Retinal pigment epithelial cell (primary cell): Measurements from ENCODE around the gene TIMP1.

Experiments used
- DNase-seq: peaks from one replicate; pipeline ENCODE4 v3.0.0-alpha.2; 2010; ENCODE audit warnings: low read depth
- H3K4me3 ChIP-seq: 2 replicates; pipeline ENCODE4 v1.5.1; 2011; ENCODE audit warnings: mild to moderate bottlenecking, low read length, control low read depth, moderate library complexity
- CTCF ChIP-seq: conservative IDR thresholded peaks from 2 replicates; pipeline ENCODE4 v1.5.1; 2011; ENCODE audit warnings: low read depth, low read length, control low read depth, inconsistent platforms

The TIMP1 gene

DNA sequence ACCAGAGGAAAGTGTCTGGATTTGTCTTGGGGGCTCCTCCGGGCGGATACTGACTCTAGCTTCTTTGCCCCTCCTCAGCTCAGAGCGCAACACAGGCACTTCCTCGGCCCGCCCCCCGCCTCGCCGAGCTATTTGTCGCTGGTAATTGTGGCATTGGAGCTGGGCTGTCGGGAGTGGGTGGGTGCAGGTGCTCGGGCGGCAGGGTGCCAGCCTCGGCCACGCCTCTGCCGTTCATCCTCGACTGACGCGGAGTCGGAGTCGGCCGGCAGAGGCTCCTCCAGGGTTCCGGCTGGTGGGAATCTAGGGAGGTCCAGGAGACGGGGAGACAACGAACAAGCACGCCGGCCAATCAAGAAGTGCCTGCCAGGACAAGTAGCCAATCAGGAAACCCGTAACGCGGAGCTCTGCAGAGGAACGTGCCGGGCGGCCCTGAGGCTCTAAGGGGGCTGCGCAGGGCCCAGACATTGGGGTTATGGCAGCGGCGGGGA, 41.3 kb downstream of the TIMP1 start:
- DNase-seq: peak; percentile 20
- H3K4me3 ChIP-seq: peak overlapping the region; percentile 37
- TF ChIP-seq CTCF: no peak

DNA sequence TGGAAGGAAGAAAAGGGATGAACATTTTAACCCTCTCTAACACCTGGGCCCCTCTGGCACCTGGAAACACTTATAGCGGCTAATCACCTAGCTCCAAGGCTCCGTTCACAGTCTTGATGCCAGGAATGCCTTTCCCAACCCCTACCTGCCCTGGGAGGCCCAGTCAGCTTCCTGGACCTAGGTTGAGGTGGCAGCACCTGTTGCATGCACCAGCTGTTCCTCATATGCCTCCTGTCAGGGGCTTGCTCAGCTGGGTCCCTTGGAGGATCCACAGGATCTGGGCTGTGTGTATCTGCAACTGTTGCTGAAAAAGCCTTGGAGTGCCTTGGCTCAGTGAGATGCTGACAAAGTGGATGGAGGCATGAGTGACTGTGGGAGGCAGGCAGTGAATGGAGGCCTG, 43.1 kb downstream of the TIMP1 start:
- DNase-seq: no peak
- TF ChIP-seq CTCF: no peak
- no peak overlapping the region for H3K4me3 ChIP-seq

DNA sequence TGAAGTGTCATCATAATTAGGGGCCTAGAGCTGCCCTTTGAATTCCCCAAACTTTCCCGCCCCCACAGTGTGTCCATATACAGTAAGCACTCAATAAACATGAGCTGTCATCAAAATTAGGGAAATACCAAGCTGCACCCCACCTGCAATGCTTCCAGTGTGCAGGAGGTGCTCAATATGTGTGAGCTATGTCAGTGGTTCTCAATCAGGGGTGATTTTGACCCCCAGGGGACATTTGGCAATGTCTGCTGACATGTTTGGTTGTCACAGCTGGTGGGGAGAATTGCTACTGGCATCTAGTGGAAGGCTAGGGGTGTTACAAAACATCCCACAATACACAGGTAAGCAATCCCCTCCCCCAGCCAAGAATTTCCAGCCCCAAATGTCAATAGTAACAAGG, 46.7 kb downstream of the TIMP1 start:
- no peak for TF ChIP-seq CTCF
- no peak overlapping the region for H3K4me3 ChIP-seq
- no peak for DNase-seq

DNA sequence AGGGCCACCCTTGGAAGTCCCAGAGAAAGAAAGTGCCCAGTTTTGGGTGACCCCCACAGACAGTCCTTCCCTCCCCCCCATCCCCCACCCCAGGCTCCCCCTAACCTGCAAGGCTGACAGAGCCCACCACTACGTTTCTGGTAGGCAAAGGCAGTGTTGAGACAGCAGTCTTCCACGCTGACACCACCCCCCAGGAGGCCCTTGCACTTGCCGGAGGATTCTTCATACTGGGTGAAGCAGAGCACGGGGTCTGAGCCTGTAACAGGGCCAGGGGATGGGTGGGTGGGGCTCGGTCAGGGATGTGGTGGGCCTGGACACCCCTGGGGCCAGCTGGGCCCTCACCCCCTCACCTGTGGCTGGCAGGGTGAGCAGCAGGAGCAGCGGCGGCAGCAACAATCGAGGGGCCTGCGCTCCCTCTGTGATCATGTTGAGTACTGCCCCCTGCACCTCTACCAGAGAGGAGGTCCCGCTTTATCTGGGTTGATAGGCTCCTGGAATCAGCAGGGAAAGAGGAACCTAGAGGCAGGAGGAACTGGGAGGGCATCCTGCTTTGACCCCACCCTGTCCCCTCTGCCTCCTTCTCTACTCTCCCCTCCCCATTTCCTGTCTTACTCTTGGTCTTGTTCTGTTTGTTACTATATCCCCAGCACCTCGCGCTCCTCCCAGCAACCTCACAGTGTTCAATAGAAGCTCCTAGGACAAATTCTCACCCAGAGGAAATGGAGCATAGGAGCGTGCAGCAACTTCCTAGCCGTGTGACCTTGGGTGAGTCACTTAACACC, 47.4 kb downstream of the TIMP1 start, which contains the start of gene CFP:
Gene CFP, minus strand, starts transcription at position 512 of the 782 bp plus-strand sequence. Its CDS starts 86 bp downstream, at position 426.
- TF ChIP-seq CTCF: no peak
- DNase-seq: no peak
- H3K4me3 ChIP-seq: no peak within 1 kb of the TSS

- no peak for DNase-seq
- no peak overlapping the region for H3K4me3 ChIP-seq
- TF ChIP-seq CTCF: no peak
Observed at GRCh38 chrX:47631676-47632075, 49.4 kb downstream of the TIMP1 start.

- no peak for DNase-seq
- TF ChIP-seq CTCF: no peak
- H3K4me3 ChIP-seq: no peak overlapping the region
Observed at GRCh38 chrX:47632666-47633065, 50.4 kb downstream of the TIMP1 start.
